NCI-H510A (cell line): Measurements from ENCODE around the gene FLVCR2.
"Not testable (repeated sequence)": the region's sequence is repeated elsewhere in the genome, so short reads cannot be mapped to it uniquely, and the experiment has no call there.

Source experiments
- DNase-seq: peaks from one replicate; lab custom pipeline; 2025; lab: John Stamatoyannopoulos, UW

FLVCR2 gene

DNA sequence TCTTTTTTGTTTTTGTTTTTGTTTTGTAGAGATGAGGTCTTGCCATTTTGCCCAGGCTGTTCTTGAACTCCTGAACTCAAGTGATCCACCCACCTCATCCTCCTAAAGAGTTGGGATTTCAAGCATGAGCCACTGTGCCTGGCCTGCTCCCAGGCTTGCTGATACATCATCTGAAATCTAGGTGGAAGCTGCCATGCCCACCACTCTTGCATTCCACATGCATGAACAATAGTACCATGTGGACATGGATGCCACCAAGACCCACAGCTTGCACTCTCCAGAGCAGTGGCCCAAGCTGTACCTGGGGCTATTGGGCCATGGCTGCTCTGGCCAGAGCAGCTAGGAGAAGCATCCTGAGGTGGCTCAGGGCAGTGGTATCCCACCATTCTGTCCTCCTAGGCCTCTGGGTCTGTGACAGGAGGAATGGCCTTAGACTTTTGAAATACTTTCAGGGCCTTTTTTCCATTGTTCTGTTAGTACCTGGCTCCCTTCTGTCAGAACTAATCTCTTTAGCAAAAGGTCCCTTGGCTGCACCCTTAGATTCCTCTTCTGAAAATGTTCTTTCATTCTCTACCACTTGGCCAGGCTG is 13.7 kb downstream of the FLVCR2 start:
- DNase-seq, result no peak

DNA sequence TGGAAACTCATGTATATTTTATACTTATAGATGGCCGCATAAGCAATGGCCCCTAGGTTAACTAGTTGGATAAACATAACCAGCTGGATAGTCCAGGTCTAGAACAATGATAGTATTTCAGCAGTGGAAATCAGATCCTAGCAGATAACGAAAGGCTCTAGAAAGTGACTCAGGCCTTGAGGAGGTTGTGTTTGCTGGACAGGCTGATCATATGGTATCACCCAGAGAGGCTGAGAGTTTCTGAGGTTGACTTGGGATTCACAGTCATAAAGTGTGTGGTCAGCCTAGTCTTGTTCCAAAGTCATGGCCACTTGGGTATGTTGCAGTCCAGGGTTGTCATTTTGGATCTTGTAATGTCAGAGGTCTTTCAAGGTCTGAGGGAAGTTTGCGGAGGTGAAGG is 16.8 kb downstream of the FLVCR2 start:
- no peak for DNase-seq

DNA sequence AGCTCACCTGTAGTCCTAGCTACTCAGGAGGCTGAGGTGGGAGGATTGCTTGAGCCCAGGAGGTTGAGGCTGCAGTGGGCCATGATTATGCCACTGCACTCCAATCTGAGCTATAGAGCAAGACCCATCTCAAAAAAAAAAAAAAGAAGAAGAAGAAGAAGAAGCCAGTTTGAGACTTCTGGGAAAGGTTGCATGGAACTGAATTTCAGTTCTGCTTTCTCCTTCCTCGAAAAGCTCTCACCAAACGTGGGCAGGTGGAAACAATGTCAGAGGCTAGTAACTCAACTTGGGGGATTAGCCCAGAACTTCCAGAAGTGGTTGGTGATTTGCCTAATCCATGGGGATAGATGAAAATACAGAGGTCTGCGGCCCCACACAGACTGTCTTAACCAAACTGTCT is 18.7 kb downstream of the FLVCR2 start:
- no peak for DNase-seq

DNA sequence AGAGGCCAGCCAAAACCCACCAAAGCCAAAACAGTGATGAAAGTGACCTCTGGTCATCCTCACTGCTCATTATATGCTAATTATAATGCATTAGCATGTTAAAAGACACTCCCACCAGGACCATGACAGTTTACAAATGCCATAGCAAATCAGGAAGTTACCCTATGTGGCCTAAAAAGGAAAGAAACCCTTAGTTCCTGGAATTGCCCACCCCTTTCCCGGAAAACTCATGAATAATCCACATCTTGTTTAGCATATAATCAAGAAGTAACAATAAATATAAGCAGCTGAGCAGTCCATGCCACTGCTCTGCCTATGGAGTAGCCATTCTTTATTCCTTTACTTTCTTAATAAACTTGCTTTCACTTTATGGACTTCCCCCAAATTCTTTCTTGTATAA is 21.7 kb downstream of the FLVCR2 start:
- DNase-seq, result not testable (repeated sequence)

DNA sequence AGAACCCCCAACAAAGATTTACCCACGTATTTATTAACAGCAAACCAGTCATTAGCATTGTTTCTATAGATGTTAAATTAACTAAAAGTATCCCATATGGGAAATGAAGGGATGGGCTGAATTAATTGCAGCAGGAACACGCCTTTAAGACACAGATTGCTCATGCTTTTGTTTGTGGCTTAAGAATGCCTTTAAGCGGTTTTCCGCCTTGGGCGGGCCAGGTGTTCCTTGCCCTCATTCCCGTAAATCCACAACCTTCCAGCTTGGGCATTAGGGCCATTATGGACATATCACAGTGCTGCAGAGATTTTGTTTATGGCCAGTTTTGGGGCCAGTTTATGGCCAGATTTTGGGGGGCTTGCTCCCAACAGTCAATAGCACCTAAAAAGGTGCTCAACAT is 22.6 kb downstream of the FLVCR2 start:
- not testable (repeated sequence) for DNase-seq

DNA sequence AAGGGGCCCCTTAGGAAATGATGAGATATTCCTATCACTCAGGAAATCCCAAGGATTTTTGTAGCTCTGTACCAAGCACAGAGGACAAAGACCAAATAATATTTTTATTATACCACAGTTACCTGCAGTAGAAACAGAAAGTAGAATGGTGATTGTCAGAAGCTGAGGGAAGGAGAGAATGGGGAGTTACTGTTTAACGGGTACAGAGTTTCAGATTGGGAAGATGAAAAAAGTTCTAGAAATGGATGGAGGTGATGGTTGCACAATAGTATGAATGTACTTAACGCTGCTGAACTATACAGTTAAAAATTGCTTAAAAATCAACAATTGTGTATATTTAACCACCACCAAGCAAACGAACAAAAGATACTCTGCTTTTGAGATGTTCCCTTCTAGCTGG is 24.1 kb downstream of the FLVCR2 start:
- DNase-seq, result no peak

DNA sequence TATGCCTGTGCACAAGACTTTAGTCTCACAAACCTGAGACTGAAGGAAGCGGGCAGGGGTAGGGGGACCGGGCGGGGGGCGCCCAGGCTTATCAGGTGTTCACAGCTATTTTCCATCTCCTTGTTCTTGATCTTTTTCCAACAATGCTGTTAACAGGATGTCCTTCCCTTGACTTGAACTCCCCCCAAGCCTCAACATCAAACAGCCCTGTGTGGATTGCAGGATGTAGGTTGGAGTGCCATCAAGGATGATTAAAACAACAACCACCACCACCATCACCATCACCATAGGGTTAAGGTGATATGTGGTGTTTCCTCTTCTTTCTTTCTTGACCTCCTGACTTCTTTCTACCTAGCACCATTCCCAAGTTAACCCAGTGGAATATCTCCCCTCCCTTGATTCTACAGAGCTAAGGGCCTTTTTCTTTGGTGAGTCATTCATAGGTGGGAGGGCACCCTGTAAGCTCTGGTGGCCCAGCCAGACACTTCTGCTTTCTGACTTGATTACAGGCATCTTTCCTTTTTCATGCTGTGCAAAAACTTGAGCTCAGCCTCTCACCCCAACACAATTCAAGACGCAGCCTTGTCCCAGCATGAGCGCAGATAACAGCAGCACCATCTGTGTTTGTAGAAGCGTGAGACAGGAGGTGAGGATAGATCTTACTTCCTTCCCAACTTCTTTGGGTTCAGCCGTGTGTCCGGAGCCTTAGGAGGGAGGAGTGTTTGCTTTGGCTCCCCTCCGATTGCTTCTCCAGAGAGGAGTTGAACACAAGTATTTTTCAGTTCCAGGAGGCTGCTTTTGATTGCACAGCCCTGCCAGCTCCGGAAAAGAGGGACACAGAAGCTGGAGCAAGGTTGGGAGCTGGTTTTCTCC is 26.8 kb downstream of the FLVCR2 start:
- no peak for DNase-seq

DNA sequence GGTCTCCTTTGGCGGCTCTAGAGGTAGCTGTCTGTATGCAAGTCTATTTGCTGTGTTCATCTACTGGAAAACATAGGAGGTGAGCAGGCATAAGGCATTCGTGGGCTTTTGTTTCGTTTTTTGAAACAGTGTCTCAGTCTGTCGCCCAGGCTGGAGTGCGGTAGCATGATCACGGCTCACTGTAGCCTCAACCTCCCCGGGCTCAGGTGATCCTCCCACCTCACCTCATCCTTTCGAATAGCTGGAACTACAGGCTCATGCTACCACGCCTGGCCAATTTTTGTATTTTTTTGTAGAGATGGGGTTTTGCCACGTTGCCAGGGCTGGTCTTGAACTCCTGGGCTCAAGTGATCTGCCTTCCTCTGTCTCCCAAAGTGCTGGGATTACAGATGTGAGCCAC is 27.5 kb downstream of the FLVCR2 start:
- no peak for DNase-seq

DNA sequence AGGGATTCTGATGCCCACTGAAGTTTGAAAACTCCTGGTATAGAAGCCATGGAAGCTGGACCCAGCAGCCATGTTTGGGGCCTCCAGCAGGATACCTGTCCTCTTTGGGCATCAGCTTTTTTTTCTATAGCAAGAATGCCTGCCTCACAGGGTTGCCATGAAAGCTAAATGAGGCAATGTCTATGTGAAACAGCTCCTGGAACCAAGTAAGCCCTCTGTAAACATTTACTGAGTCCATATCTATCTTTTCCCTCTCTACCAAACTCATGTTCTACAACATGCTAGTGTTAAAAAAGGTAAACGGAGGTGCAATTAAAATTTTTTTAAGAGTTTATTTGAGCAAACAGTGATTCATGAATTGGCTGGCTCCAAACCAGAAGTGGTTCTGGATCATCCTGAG is 28.6 kb downstream of the FLVCR2 start:
- no peak for DNase-seq

DNA sequence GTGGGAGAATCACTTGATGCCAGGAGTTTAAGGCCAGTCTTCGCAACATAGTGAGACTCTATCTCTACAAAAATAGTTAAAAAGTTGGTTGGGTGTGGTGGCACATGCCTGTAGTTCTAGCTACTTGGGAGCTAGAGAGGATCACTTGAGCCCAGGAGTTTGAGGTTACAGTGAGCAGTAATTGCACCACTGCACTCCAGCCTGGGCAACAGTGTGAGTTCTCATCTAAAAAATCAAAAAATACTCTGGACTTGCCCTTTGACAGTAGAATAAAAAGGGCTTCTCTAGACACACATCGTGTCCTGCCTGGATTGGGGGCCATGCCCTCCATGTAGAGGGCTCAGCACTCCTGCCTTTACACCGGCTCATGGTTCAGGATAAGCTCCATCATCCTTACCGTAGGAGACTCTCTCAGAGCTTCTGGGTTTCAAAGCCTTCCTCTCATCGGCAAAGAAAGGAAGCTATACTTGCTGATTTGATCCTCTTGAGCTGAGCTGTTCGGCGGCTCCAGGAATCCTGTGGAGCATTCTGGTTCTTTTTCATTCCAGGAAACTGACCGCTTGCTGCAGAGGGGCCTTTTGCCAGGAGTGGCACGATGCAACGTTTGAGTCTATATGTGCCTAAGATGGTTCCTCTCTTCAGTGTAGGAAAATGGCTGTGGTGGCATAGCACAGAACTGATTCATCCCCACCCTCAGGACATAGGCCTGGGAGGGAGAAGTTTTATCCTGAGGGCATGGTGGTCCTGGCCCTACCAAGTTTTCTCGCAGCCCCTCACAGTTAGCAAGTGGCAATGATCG is 29.6 kb downstream of the FLVCR2 start:
- no peak for DNase-seq

DNA sequence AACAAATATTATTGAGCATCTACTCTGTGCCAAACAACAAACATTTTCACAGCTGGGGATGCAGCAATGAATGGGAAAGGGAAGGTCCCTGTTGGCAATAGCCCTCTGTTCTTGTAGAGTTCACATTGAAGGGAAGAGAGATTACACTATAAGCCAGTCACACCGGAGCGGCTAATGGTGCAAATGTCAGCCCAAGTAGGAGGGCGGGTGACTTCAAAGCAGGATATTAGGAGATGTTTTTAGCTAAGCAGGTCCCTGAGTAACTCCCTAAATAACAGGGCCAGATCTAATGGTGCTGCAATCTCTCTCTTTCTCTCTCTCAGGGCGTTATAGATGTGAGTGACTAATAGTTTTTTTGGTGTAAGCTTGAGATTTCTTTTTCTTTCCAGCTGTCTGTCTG is 30.7 kb downstream of the FLVCR2 start:
- no peak for DNase-seq

DNA sequence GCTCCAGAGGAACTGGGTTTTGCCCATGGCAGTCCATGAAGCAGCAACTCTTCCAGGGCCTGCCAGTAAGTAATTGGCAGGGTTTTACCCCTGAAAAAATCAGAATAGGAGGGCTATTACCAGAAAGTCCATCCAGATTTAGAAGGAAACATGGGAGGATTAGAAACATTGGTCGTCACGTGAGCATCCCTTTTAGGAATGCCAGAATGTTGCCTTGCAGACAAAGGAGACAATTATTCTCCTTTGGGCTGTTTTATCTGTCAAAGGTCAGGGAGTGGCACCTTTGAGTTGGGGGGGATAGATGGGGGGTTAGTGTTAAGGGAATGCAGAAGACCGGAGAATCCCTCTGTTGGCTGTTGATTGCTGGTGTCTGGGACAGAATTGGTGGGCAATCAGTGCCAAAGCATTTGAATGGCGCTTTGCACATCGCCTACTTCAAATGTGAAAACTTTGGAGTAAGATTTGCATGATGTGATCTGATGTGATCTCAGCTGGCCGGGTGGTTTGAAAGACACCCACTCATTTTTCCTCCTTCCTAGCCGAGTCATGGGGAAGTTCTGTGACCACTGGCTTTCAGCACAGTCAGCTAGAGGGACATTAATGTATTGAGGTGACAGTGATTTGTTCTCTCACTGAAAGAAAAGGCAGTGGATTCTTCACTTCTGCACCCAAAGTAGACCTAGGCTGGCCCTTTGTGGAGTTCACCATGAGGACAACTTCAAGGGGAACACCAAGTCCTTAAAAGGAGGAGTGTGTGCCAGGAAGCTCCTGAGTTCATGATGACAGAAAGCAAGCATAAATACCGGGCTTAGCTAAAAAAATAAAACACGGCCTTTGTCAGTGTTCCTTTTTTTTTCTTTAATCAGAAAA is 31.4 kb downstream of the FLVCR2 start:
- DNase-seq, result no peak

DNA sequence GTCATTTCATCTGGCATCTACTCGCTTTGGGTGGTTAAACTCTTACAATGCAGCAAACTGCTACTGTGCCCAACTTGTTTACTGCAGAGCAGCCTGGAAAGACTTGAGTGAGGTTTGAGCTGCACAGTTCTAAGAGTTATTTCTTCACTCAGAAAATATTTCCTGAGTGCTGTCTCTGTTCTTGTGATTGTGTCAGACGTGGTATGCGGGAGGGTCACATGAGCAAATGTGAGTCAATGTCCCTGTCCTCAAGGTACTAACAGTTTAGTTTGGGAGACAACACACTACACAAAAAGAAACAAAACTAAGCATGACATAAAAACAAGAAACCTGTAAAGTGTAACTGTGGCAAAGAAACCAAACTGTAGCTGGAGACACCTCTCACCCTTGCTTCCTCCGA is 32.4 kb downstream of the FLVCR2 start:
- DNase-seq, result no peak

DNA sequence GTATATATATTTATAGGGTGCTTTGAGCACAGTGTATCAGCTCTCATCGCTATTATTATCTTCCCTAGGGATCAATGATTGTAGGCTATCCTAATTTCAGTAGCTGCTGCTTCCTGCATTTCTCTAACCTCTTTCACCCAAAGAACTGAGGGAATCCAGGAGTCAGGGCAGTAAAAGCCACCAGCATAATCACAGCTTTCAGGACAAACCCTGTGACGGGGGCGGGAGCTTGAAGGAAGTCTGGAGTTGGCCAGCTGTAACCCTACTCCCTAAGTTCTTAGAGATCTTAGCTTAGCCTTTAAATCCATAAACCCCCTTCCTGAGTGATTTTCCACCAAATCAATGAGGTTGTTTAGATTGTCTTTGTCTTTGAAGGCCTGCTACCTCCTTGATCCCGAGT is 33.7 kb downstream of the FLVCR2 start:
- no peak for DNase-seq

DNA sequence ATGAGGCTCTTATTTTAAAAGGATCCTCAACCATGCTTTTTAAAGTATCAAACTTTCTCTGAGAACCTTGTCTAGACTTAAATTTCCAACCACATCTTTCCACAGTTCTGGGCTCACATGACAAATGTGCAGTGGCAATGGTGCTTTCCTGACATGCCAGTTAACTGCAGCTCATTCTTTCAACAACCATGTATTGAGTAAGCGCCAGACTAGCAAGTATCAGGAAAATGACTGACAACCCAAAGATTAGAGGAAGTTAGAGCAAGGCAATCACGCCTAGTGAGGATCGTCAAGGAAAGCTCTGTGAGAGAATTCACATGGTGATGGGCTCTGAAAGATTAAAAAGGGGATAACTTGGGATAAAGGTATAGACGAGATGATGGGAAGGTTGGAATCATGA is 35.8 kb downstream of the FLVCR2 start:
- DNase-seq, result no peak

DNA sequence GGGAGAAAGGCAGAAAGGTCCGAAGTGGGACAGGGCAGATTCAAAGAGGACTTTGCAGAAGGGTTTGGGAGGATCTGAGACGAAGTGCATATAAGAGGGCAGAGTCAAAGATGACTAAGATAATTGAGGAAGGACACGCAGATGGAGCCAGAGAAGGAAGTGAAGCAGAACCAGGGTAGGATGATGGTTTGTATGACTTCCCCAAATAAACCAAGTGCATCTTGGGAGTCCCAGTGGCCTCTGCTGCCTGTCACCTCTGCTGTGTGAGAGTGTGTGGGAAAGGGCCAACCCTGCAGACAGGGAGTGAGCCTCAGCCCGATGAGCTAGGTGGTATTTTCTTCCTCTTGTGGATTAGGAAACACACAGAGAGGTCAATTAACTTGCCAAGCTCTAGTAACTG is 36.8 kb downstream of the FLVCR2 start:
- DNase-seq, result no peak

DNA sequence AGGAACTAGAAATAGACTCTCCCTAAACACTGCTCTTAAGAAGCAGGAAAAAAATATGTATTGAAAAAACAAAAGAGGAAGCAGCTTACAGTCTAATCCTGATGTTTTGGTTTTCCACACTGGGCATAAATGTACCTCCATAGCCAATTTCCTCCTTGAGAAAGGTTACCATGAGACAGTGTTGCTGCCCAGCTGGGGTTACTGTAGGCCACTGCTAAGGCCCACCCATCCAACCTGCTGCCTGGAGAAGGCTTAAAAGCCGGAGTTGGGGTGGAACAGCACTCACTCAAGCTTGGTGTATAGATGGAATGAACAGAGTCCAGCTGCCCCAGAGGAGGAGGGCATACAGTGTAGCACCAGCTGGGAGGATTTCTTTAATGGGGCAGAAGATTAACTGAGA is 41.1 kb downstream of the FLVCR2 start:
- no peak for DNase-seq

DNA sequence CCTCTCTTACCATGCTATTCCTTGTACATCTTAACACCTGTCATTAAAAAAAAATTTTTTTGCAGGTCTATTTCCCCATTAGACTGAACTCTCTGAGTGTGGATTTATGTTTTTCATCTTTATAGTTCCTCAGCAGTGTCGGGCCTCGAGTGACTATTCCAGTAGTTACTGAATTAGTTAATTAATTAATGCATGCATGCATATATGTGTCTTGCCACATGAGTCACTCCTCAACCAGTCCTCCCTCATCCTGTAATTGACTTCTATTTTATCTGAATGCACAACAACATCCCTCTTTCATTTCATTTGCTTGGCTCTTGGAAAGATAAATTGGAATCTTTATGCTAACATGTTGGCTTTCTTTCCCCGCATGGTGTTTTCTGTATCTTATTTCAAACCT is 46.6 kb downstream of the FLVCR2 start:
- DNase-seq, result no peak

DNA sequence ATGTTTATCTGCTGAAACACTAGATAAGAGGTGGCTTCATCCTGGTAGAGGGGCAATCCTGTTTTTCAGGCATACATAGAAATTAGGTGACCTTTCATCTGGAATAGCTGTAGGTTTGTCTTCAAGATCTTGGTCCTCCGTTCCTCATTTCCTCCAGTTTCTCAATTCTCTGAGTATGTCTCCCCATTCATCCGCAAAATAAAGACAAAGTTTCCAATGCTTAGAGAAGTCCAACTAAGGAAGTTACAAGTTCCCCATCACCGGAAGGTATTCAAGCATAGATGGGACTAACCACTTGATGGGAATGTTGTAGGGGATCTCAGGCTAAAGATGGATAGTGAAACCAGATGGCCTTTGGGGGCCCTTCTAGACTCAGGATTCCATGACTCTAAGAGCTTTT is 48.0 kb downstream of the FLVCR2 start:
- no peak for DNase-seq

DNA sequence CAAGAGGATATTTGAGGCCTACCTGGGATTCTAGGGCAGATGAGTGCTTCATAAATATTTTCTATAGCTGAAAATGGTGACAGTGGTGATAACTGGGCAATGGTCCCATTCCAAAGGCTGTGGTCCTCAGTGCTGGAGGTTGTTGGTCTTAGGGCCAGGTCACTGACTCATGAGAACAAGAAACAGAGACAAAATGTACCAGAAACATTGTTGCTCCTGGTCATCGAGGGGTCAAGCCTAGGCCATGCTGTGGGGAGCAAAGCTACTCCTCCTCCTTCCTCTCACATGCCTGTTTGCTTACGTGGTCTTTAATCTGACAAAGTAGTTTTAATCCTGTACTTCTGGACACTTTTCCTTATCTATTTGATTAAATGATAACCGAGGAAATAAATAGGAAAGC is 48.4 kb downstream of the FLVCR2 start:
- DNase-seq, result no peak

DNA sequence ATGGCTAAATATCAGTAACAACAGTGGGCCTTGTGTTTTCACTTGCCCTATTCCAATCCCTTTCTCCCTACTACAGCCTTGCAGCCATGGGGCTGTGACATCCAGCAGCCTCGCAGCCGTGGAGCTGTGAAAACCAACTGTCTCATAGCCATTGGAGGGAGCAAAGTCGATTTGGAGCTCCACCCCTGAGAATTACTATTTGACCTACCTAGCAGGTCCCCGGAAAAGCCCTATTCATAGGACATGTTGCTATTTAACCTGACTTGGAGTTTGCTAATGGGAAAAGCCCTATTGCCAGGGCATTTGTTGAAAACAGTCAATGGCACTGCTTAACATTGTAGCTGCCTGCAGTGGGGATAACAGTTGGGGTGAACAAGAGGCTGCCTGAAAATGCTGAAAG is 49.0 kb downstream of the FLVCR2 start:
- no peak for DNase-seq

DNA sequence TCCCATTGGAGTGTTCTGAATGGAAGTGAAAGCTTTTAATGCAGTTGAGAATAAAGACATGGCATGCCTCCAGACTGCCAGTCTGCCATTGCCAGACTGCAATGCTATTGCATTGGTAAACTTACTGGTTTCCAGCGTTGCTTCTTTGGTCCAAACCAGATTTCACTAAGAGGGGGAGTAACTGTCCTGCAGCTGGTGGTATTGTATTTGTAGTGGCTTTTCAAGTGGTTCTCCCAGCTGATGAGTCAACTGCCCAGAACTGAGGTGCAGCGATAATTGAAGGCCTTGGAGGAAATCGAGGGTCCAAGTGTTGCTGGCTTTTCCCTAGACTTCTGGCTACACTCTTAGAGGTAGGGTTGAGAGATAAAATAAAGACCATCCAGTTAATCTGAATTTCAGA is 50.4 kb downstream of the FLVCR2 start:
- no peak for DNase-seq
